ENCODE data around the gene C20orf96.
A peak's percentile ranks its signal among the peaks of the same experiment; 100 is the strongest.

C20orf96 gene

GRCh38 chr20:311609-312008 lies 21.1 kb upstream of the C20orf96 start:
- TF ChIP-seq CTCF (IDR thresholded peaks at IDR 0.05; ENCODE audit: low read depth, low read length, missing control alignments): no peak
- DNase-seq (ENCODE audit: extremely low read depth, low read depth): no peak
- H3K4me3 ChIP-seq (replicated peaks; ENCODE audit: low read depth, low read length): no peak overlapping the region

DNA sequence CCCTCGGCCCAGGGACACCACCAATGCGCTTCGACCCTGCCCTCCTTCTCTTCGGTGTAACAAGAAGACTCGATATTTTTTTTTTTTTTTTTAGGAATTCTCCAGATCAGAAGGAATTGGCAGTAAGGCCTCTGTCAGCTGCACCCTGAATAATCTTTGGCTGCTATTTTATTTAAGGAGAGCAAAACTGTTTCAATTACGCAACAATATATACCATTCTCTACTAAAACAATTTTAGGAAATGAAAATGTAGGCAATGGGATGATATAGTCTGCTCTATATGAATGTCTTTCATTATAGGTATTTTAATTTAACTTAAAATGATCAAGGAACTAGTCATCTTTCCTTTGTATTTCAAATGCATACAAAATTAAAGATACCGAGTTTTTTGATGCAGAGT lies 20.1 kb upstream of the C20orf96 start:
- DNase-seq (ENCODE audit: extremely low read depth, low read depth): no peak
- no peak overlapping the region for H3K4me3 ChIP-seq (replicated peaks; ENCODE audit: low read depth, low read length)
- no peak for TF ChIP-seq CTCF (IDR thresholded peaks at IDR 0.05; ENCODE audit: low read depth, low read length, missing control alignments)

DNA sequence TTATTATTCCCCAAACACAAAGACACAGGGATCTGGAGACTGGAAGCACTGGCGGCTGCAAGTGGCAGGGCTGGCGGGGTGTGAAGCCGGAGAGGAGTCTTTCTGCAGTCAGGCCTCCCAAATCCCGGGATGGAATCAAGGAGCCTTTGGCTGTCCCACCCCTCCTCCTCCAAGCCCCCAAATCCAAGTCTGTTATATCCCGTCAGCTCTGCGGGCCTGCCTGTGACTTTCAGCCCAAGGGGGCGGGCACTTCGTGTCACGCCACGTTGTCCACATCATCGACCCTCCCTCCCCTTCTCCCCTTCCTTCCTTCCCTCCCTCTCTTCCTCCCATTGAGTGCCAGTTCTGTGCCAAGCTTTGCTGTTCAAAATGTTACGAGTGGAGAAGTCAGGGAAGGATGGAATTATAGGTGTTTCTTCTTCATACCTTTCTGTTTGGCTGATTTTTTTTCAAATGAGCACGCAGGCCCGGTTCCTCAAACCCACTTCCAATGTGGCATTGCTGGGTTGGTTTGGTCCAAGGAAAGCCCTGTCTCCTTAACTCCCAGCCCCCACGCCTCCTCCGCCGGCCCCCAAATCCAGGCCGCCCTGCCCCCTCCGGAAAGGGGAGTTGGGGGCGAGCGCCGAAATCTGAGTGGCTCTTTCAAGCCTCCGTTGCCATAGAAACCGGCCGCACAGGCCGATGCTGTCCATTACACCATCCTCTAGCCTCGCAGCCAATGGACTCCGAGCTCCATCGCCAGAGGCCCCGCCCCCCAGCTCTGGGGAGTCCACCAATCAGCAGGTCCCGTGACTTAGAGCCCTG lies 19.5 kb upstream of the C20orf96 start:
- no peak for TF ChIP-seq CTCF (IDR thresholded peaks at IDR 0.05; ENCODE audit: low read depth, low read length, missing control alignments)
- peak; percentile 98 for DNase-seq (ENCODE audit: extremely low read depth, low read depth)
- H3K4me3 ChIP-seq (replicated peaks; ENCODE audit: low read depth, low read length): peak overlapping the region; percentile 45

DNA sequence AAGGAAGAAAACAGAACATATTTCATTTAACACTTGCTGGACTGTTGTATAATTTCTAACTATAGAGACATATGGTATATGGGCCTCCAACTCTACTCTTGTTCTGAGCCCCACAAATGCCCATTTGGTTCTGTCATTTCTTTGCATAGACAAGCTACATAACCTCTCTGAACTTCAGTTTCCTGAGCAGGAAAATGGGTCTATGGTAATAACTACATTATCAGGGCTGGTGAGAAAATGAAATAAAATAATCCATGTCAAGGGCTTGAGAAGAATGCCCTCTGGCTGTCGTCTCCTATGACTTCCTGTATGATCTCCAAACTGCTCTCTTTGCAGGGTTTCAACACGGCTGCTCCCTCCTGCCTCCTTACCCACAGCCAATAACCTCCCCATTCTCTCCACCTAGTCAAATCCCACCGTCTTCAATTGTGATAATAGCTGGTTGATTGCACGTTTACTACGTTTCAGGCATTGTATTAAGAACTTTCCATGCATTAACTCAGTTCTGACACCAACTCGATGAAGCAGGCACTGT lies 18.8 kb upstream of the C20orf96 start:
- TF ChIP-seq CTCF (IDR thresholded peaks at IDR 0.05; ENCODE audit: low read depth, low read length, missing control alignments): no peak
- peak overlapping the region; percentile 45 for H3K4me3 ChIP-seq (replicated peaks; ENCODE audit: low read depth, low read length)
- no peak for DNase-seq (ENCODE audit: extremely low read depth, low read depth)

DNA sequence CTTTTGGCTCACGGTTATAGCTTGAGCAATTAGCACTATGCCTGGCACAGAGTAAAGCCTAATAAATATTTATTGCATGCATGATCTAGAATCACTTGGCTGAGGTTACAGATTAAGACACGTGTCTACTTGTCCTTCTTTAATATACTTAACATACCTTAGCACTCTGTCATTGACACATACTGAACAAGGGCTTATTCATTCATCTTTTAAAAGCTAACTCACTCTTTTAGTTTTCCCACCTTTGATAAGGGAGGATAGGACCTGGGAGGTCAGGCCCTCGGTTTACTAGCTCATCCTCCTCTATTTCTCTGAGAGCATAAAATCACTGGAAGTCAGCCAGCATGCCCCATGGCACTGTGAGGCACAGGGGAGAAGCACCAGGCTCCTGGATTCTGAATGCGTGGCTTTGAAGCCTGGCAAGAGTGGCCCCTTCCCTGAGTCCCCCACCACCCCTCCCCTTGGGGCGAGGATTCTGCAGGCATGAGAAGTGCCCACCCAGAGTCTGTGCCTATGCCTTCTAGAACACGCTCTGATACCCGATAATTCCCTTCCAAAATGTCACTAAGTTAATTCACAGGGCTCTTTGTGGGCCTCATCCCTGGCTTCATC lies 18.0 kb upstream of the C20orf96 start:
- no peak for DNase-seq (ENCODE audit: extremely low read depth, low read depth)

GRCh38 chr20:305745-306144 lies 15.2 kb upstream of the C20orf96 start:
- TF ChIP-seq CTCF (IDR thresholded peaks at IDR 0.05; ENCODE audit: low read depth, low read length, missing control alignments): no peak
- no peak overlapping the region for H3K4me3 ChIP-seq (replicated peaks; ENCODE audit: low read depth, low read length)

More for the DNA sequence above, 18.0 kb upstream of the C20orf96 start:
- no peak overlapping the region for H3K4me3 ChIP-seq (replicated peaks; ENCODE audit: low read depth, low read length)
- no peak for TF ChIP-seq CTCF (IDR thresholded peaks at IDR 0.05; ENCODE audit: low read depth, low read length, missing control alignments)

More at GRCh38 chr20:305745-306144, 15.2 kb upstream of the C20orf96 start:
- DNase-seq (ENCODE audit: extremely low read depth, low read depth): no peak
